Thyroid gland (tissue), 4 donors: ENCODE measurements around the gene STUM.

Experiments
- POLR2A ChIP-seq, 2 donors: fragments of 450-650 bp; IDR thresholded peaks; one replicate each; pipeline ENCODE4 v1.6.1; 2017; ENCODE audit warnings: antibody characterized with exemption in 2 of 2, mild to moderate bottlenecking in 2 of 2, moderate library complexity in 1 of 2
- TF ChIP-seq, protein P1 (sequence below), 6 experiments: fragments of 200-600 bp in 3 of 6; fragments of 450-650 bp in 3 of 6; sonication (generic) in 3 of 6; IDR thresholded peaks; one replicate each; pipeline ENCODE4 v1.5.1; 2016 to 2019; ENCODE audit warnings: antibody characterized with exemption in 6 of 6, mild to moderate bottlenecking in 2 of 6, inconsistent platforms in 1 of 6, moderate library complexity in 1 of 6

GRCh38 chr1:226656201-226656600, 107.6 kb downstream of the STUM start:
- TF ChIP-seq, protein P1, sequence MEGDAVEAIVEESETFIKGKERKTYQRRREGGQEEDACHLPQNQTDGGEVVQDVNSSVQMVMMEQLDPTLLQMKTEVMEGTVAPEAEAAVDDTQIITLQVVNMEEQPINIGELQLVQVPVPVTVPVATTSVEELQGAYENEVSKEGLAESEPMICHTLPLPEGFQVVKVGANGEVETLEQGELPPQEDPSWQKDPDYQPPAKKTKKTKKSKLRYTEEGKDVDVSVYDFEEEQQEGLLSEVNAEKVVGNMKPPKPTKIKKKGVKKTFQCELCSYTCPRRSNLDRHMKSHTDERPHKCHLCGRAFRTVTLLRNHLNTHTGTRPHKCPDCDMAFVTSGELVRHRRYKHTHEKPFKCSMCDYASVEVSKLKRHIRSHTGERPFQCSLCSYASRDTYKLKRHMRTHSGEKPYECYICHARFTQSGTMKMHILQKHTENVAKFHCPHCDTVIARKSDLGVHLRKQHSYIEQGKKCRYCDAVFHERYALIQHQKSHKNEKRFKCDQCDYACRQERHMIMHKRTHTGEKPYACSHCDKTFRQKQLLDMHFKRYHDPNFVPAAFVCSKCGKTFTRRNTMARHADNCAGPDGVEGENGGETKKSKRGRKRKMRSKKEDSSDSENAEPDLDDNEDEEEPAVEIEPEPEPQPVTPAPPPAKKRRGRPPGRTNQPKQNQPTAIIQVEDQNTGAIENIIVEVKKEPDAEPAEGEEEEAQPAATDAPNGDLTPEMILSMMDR (IDR thresholded peaks at IDR 0.05) = no peak
- no peak for TF ChIP-seq POLR2A (IDR thresholded peaks at IDR 0.05)
